Adrenal gland (tissue), 12 donors: ENCODE measurements around the gene ZMYND8. TPM values are rescaled to one million over a fixed set of nuclear protein-coding genes. Genes with fewer than 3 reads are reported as not detected.
"Not testable (repeated sequence)": the region's sequence is repeated elsewhere in the genome, so short reads cannot be mapped to it uniquely, and the experiment has no call there.

Experiments used
- DNase-seq, 7 donors: peaks; one replicate each; pipeline ENCODE4 v3.0.0-alpha.2; 2019 to 2020
- H3K27ac ChIP-seq, 5 donors: fragments of 200-600 bp; sonication (generic) in 4 of 5; 1 replicate in 3 of 5; 2 replicates in 2 of 5; pipeline versions ENCODE4 v1.5.1 to v1.8.0; 2016 to 2020; ENCODE audit warnings: mild to moderate bottlenecking in 1 of 5
- H3K27me3 ChIP-seq: fragments of 200-600 bp; 2 replicates; pipeline ENCODE4 v1.8.0; 2021
- H3K36me3 ChIP-seq, 2 donors: fragments of 200-600 bp; replicated peaks in 1 of 2; 1 replicate in 1 of 2; 2 replicates in 1 of 2; pipeline versions ENCODE4 v1.5.1 to v1.8.0; 2018 to 2022
- H3K4me1 ChIP-seq, 2 donors: fragments of 200-600 bp; replicated peaks in 1 of 2; 1 replicate in 1 of 2; 2 replicates in 1 of 2; pipeline versions ENCODE4 v1.5.1 to v1.8.0; 2018 to 2021
- H3K4me3 ChIP-seq, 4 donors: fragments of 200-600 bp; sonication (generic) in 3 of 4; one replicate each; pipeline ENCODE4 v1.5.1; 2016 to 2018
- H3K9me3 ChIP-seq, 3 donors: fragments of 200-600 bp; sonication (generic) in 1 of 3; replicated peaks in 1 of 3; 1 replicate in 2 of 3; 2 replicates in 1 of 3; pipeline versions ENCODE4 v1.5.1 to v1.8.0; 2016 to 2021
- CTCF ChIP-seq, 6 experiments: fragments of 450-650 bp in 4 of 6; fragments of 200-600 bp in 2 of 6; sonication (generic) in 1 of 6; IDR thresholded peaks; 1 replicate in 5 of 6; 2 replicates in 1 of 6; pipeline versions ENCODE4 v1.5.1 to v1.8.0; 2016 to 2021; ENCODE audit warnings: antibody characterized with exemption in 6 of 6, mild to moderate bottlenecking in 2 of 6, moderate library complexity in 1 of 6
- POLR2A ChIP-seq, 2 donors: fragments of 450-650 bp; IDR thresholded peaks; one replicate each; pipeline ENCODE4 v1.6.1; 2017; ENCODE audit warnings: antibody characterized with exemption in 2 of 2, mild to moderate bottlenecking in 2 of 2, moderate library complexity in 1 of 2
- WGBS, 4 donors: extraction: QIAGEN DNeasy Blood & Tissue Kit in 2 of 4; methylation state at CpG; one replicate each; pipeline versions ENCODE4 v1.1.5 to v1.1.7; 2013 to 2017; 5-methylcytosine and 5-hydroxymethylcytosine counted together
- intact Hi-C, 2 donors: fragments of 100-400 bp; cut with DNase I; formaldehyde crosslinking; loops; one replicate each; pipeline versions ENCODE4 v1.14.1 to v1.15.0; 2022 to 2023
- polyA plus RNA-seq, 3 donors: library from polyadenylated mRNA; stranded (reverse); fragments of 200-250 nt in 2 of 3; fragments of 350-450 nt in 1 of 3; fragmentation: Illumina TruSeq in 1 of 3; extraction: RNeasy Lipid Tissue Mini Kit (QIAGEN cat#74804) in 1 of 3; gene quantifications; one replicate each; pipeline ENCODE4 v1.2.3, GENCODE V29; 2013 to 2014
- total RNA-seq, 9 donors: library from RNA; depleted of rRNA in 4 of 9; stranded (reverse); fragments of >200 nt in 4 of 9; fragments of 120-200 nt in 1 of 9; fragmentation: NEBNext Ultra II Directional in 1 of 9; extraction: Animal tissue kit (Norgen Biotek cat#: 25700) in 1 of 9; gene quantifications; one replicate each; pipeline versions ENCODE4 v1.1.0 to v1.2.4, GENCODE V29; 2013 to 2023
- donor health status: healthy with polysubstance abuse.
- donor health status: Bipolar disorder and iron deficiency.
- donor health status: DM: yes; HTN: yes; CAD: no.
- donor health status: DM: no; HTN: no; CAD: no.
- donor health status: DM: no; HTN: no; CAD: no.
- donor health status: DM: yes; HTN: yes; CAD: no.

Gene ZMYND8
- total and polyA plus RNA-seq, 12 donors = 37.0 to 116 (median 67.2) TPM

- Histone ChIP-seq H3K27me3 (no peaks in the 10 kb centered on the region), H3K27ac (no peak overlapping the region), H3K9me3 (no peaks in the 10 kb centered on the region), H3K36me3 (no peaks in the 10 kb centered on the region), H3K4me3 (no peak overlapping the region), H3K4me1 (no peaks in the 10 kb centered on the region)
- no peak for TF ChIP-seq CTCF (IDR thresholded peaks at IDR 0.05)
- no peak for TF ChIP-seq POLR2A (IDR thresholded peaks at IDR 0.05)
- intact Hi-C loops = no loop called here
- no peak for DNase-seq
These were observed 177.2 kb downstream of the ZMYND8 start for GRCh38 chr20:47179267-47179666.

- Histone ChIP-seq H3K4me3 (no peak overlapping the region), H3K27ac (no peak overlapping the region)
- DNase-seq = no peak
These were observed 177.6 kb downstream of the ZMYND8 start for GRCh38 chr20:47178851-47179250.

GRCh38 chr20:47178277-47178676 is 178.2 kb downstream of the ZMYND8 start:
- no peaks in the 10 kb centered on the region for H3K27me3 ChIP-seq
- WGBS, 4 donors = 76 to 99% (median 82%) methylated on average over 3 of the region's 3 CpGs
- no peak overlapping the region for H3K4me3 ChIP-seq
- intact Hi-C loops = no loop called here
- no peaks in the 10 kb centered on the region for H3K36me3 ChIP-seq
- H3K27ac ChIP-seq = no peak overlapping the region
- H3K9me3 ChIP-seq = no peaks in the 10 kb centered on the region
- TF ChIP-seq POLR2A (IDR thresholded peaks at IDR 0.05) = no peak
- TF ChIP-seq CTCF (IDR thresholded peaks at IDR 0.05) = no peak
- H3K4me1 ChIP-seq = no peaks in the 10 kb centered on the region
- no peak for DNase-seq

More at GRCh38 chr20:47178851-47179250, 177.6 kb downstream of the ZMYND8 start:
- Histone ChIP-seq H3K27me3 (no peaks in the 10 kb centered on the region), H3K36me3 (no peaks in the 10 kb centered on the region), H3K4me1 (no peaks in the 10 kb centered on the region), H3K9me3 (no peaks in the 10 kb centered on the region)
- intact Hi-C loops = no loop called here
- TF ChIP-seq POLR2A (IDR thresholded peaks at IDR 0.05) = no peak
- no peak for TF ChIP-seq CTCF (IDR thresholded peaks at IDR 0.05)
- WGBS, 4 donors = 88 to 100% (median 94%) methylated on average over 1 of the region's 1 CpG

- H3K27me3 ChIP-seq, intact Hi-C loops, H3K4me3 ChIP-seq, DNase-seq, H3K36me3 ChIP-seq, H3K9me3 ChIP-seq, H3K27ac ChIP-seq, H3K4me1 ChIP-seq: not testable (repeated sequence)
- WGBS, 4 donors = 81 to 84% (median 82%) methylated on average over 4 to 5 of the region's 5 CpGs
These were observed 180.3 kb downstream of the ZMYND8 start for GRCh38 chr20:47176217-47176616.

- Histone ChIP-seq H3K27me3 (no peaks in the 10 kb centered on the region), H3K27ac (no peak overlapping the region), H3K9me3 (no peaks in the 10 kb centered on the region), H3K36me3 (no peaks in the 10 kb centered on the region), H3K4me1 (no peaks in the 10 kb centered on the region), H3K4me3 (no peak overlapping the region)
- intact Hi-C loops = no loop called here
- TF ChIP-seq CTCF (IDR thresholded peaks at IDR 0.05) (no peak), POLR2A (IDR thresholded peaks at IDR 0.05) (no peak)
- 45 to 57% (median 51%) methylated on average over 6 of the region's 6 CpGs for WGBS, 4 donors
- peak in 2 of 7 donors; percentile 21 to 30 for DNase-seq
These were observed 181.0 kb downstream of the ZMYND8 start for GRCh38 chr20:47175493-47175892.
